Stimulated activated CD4-positive, alpha-beta T cell treated with anti-CD3 and anti-CD28 coated beads, TNF-alpha, amount 100 ng/mL, for 4 hours (primary cell): ENCODE results near the gene CCDC57.

ENCODE experiments used
- DNase-seq, 3 experiments: peaks; one replicate each; pipeline ENCODE4 v3.0.0-alpha.2; 2020; ENCODE audit warnings: low read depth in 3 of 3

Gene CCDC57

DNA sequence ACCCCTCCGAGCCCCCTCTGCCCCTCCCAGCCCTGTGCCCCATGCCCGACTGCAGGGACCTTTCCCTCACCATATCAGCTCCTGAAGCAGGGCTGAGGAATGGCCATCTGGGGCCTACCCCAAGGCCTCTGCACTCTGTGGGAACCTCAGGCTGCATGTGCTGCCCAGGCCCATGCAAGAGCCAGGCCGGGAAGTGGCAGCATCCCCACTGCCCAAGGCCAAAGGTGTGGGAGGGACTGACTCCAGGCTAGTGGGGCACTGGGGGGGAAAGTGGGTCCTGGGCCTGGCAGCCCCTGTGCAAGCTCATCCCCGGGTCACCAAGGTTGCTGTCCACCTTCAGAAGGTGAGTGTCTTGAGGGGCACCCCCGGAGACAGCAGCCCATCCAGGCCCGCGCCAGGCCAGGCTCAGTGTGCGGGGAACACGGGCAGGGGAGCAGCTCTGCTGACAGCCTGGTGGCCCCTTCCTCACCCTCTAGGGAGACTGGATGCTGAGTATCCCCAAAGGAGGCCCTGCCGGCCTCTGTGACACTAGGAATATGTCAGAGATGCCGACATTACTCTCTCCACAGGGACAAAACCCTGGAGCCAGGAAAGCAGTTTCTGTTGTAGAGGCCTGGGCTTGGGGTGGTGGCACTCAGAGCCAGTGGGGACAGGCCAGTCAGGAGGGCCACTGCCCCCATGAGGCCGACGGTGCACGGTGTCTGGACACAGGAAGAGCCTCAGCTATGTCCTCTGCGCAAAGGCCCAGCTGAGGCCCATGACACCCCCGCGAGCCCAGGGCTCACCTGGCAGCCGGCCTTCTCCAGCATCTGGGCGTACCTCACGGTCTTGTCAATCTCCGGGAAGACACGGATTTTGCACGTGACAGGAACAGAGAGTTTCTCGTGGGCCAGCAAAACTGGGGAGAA lies 150.3 kb downstream of the CCDC57 start:
- DNase-seq = no peak

DNA sequence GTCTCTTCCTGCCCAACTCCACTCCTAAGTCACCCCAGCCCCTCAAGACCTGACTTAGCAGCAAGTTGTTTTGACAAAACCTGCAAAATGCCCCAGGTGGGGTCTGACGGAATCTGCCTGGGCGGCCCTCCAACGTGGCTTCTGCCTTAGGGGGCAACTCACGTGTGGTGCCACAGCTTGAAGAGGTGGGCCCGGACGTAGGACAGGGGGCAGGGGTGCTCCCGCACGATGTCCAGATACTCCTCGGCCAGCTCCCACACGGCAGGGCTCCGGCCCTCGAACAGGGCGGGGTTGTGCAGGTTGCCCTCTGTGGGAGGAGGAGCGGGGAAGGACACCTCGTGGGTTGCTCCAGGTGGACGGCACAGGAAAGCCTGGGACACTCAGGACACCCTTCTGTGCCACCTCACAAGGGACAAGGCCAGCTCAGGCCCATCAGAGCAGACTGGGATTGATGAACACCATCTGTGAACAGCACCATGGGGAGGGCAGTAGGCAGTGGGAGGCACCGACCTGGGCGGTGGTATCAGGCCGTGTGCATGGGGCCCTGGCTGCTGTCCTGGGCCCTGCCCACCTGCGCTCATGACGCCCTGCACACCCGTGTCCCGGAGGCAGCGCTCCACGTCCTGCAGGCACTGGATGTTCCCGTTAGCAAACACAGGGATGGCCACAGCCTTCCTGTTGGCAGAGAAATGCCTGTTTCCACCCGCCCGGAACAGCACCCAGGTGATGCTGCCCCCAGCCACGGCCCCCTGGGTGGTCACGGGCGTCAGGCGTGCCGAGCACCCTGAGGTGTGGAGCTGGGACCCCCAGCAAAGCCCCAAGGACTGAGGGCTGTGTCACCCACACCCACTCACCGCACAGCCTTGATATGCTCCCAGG lies 151.4 kb downstream of the CCDC57 start:
- DNase-seq = no peak

GRCh38 chr17:82060614-82061013 lies 152.0 kb downstream of the CCDC57 start:
- DNase-seq = no peak

DNA sequence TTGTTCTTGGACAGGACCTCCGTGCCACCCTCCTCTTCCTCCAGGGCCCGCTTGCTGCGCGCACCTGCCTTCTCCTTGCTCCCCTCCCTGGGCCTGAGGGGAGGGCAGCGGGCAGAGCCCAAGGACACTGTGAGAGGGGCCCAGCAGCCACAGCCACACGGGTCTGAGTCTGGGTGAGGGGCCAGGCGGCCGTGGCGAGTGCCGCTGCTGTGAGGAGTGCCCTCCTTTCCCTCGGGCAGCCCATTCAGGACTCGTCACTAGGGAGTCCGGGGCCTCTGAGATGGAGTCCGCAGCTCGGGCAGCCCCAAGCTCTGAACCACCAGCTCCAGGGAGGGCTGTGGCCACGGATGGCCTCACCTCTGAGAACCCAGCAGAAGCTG lies 152.7 kb downstream of the CCDC57 start:
- no peak for DNase-seq

DNA sequence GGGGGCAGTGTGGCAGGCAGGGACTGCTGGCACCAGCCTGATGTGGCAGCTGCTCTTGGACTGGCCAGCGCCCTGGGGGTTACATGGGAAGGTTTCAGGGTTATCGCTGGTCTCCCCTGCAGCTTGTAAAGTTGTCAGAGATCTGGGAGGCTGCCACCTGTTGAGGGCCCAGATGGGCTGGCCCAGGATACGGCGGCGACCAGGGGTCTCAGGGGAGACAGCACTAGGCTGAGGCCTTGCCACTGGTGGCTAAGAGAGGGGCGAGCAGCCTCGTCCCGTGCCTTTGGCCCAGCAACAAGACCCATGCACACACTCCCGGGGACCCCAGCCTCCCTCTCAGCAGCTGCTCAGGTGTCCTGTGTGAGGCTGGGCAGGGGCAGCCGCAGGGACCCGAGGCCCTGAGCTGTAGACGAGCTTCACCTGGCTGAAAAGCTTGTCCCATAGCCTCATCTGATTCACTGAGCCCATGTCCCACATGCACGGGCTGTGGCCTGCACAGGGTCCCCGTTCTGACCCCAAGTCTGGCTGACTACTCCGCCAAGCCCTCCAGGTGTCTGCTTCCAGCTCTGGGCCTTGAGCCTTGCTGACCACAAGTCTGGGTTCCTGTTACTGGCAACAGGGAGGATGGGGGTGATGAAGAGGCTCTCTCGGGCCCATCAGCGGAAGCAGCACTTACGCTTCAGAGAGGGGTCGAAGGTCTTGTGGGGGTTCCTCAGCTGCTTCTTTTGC lies 153.2 kb downstream of the CCDC57 start:
- DNase-seq = no peak

DNA sequence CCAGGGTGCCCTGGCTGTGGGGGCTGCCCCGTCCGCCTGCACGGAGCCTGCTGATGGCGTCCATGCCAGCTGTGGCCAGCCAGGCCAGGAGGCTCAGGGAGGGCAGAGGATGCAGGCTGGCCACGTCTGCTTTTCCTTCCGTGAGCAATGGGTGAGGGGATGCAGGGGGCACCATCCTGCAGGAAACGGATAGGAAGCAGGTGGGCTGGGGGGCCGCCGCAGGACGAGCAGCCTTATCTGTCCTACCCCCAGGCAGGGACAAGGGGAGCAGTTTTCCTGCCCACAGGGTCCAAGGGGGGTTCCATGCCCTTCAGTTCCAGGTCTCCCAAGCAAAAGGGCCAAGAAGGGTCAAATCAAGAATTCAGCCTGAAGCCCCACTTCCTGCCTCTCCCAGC lies 153.8 kb downstream of the CCDC57 start:
- no peak for DNase-seq

DNA sequence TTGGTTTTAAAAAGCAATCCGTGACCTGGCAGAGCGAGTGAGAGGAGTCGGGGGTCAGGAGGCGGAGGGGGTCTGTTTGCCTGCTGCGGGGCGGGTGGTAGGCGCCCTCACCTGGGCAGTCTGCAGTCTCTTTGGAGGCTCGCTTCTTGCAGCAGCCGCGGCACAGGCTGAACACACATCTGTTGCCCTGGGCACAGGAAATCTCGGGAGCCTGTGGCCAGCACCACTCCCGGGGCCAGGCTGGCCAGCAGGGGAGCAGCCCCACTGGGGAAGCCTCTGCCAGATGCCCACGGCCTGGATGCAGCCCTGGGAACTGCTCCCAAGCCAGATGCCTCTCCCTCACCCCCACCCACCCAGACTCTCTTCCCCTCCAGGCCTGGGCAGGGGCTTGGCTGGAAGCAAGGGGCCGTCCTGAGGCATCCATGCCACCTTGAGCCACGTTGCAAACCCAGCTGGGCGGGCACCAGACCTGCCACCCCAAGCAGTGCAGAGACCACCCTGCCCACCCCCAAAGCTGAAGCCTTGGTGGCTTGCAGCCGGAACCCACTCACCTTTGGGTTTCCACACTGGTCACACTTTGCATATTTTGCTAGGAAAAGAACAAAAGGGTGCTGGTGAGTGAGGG lies 154.3 kb downstream of the CCDC57 start:
- no peak for DNase-seq

- no peak for DNase-seq
These were observed 155.7 kb downstream of the CCDC57 start for GRCh38 chr17:82056729-82057621.

- DNase-seq = no peak
These were observed 156.5 kb downstream of the CCDC57 start for GRCh38 chr17:82055965-82056728.

DNA sequence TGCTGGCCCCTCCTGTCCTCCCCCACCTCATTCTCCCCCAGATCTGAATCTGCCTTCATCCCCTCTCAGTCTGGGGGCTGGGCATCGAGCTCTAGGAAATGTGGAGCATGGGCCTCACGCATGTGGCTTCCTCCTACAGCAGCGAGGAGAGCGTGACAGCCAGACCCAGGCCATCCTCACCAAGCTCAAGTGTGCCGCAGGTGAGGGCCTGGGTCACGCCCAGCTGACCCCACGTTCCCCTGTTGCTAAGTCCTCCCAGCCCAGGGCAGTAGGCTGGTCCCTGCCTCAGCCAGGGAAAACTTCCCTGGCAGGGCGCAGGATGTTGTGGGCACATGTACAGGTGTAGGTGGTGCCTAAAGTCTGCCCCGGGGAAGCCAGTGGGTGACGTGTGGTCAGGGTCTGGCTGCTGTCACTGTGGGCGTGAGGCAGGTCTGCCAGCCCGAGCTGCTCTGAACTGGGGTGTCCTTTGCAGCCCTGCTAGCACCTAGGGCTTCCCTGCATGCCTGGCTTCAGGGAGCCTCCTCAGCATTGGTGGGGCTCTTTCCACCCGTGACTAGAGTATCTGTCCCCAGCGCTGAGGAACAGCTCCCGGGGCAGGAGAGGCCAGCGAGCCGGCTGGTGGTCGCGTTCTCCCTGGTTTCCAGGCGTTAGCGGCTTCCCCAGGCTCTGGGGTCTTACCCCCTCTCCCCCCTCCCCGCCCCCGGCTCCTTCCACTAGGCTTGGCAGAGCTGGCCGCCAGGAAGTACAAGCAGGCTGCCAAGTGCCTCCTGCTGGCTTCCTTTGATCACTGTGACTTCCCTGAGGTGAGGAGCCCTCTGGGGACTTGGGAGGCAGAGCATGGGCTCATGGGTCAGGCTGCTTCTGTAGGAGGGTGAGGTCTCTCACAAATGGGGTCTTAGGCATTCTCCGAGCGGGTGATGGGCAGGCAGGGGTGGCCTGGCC lies 157.3 kb downstream of the CCDC57 start:
- no peak for DNase-seq

GRCh38 chr17:82054351-82055022 lies 158.2 kb downstream of the CCDC57 start:
- no peak for DNase-seq

- DNase-seq = no peak
These were observed 158.9 kb downstream of the CCDC57 start for GRCh38 chr17:82053556-82054263.

- no peak for DNase-seq
These were observed 159.5 kb downstream of the CCDC57 start for GRCh38 chr17:82053130-82053529.

DNA sequence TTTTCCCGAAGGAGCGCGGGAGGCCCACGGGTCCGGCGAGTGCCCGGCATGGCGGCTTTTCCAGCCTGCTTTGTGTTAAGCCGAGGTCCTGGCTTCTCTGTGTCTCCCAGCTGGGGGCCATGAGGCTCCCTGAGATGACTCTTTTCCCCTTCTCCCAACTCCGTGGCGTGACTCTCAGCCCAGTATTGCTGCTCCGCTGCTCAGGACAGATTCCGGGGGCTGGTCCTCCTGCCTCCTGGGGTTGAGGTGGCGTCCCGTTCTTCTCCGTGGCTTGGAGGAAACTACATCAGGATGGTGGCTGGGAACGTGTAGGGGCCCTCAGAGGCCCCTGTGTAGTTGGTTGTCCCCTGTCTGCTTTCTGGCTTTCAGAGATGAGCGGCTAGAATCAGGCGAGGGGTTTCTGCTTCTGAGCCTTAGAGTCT lies 160.0 kb downstream of the CCDC57 start:
- DNase-seq = no peak

GRCh38 chr17:82051776-82052637 lies 160.6 kb downstream of the CCDC57 start, which contains the start of the genes GPS1 and RFNG:
Gene GPS1 (plus strand): TSS chr17:82051898. CDS start chr17:82051932, 34 bp downstream.
Gene RFNG (minus strand): TSS chr17:82051811. CDS start chr17:82051766, 45 bp downstream.
- DNase-seq = peak; percentile 66 to 77 (median 73)
